Right atrium auricular region (tissue), 2 donors: Measurements from ENCODE around the gene NPPA. TPM values are rescaled to one million over a fixed set of nuclear protein-coding genes. Genes with fewer than 3 reads are reported as not detected.
"Not testable (repeated sequence)": the region's sequence is repeated elsewhere in the genome, so short reads cannot be mapped to it uniquely, and the experiment has no call there.

Experiments used
- DNase-seq: peaks from one replicate; pipeline ENCODE4 v3.0.0-alpha.2; 2019; ENCODE audit warnings: low spot score
- H3K27ac ChIP-seq, 2 donors: fragments of 200-600 bp; sonication (generic); 1 replicate in 1 of 2; 2 replicates in 1 of 2; pipeline ENCODE4 v1.5.1; 2016 to 2019
- H3K27me3 ChIP-seq, 2 donors: fragments of 200-600 bp; sonication (generic); one replicate each; pipeline versions ENCODE4 v1.5.1 to v1.6.0; 2017 to 2019
- H3K36me3 ChIP-seq: fragments of 200-600 bp; sonication (generic); one replicate; pipeline ENCODE4 v1.5.1; 2016
- H3K4me1 ChIP-seq, 2 donors: fragments of 200-600 bp; sonication (generic); one replicate each; pipeline versions ENCODE4 v1.5.1 to v1.6.0; 2017 to 2019
- H3K4me3 ChIP-seq, 2 donors: fragments of 200-600 bp; sonication (generic); 1 replicate in 1 of 2; 2 replicates in 1 of 2; pipeline ENCODE4 v1.5.1; 2017 to 2019; ENCODE audit warnings: mild to moderate bottlenecking in 1 of 2, moderate library complexity in 1 of 2
- H3K9me3 ChIP-seq, 2 donors: fragments of 200-600 bp; sonication (generic); one replicate each; pipeline ENCODE4 v1.5.1; 2019
- total RNA-seq, 2 donors: library from RNA; depleted of rRNA; stranded (reverse); fragments of >200 nt; gene quantifications; one replicate each; pipeline ENCODE4 v1.1.0, GENCODE V29; 2016
- TF ChIP-seq, protein P1 (sequence below), 2 donors: fragments of 200-600 bp; sonication (generic); IDR thresholded peaks; one replicate each; pipeline ENCODE4 v1.5.1; 2019; ENCODE audit warnings: antibody characterized with exemption in 2 of 2

Gene NPPA
- total RNA-seq, 2 donors from 2014 or later = 98,870 to 132,613 TPM

DNA sequence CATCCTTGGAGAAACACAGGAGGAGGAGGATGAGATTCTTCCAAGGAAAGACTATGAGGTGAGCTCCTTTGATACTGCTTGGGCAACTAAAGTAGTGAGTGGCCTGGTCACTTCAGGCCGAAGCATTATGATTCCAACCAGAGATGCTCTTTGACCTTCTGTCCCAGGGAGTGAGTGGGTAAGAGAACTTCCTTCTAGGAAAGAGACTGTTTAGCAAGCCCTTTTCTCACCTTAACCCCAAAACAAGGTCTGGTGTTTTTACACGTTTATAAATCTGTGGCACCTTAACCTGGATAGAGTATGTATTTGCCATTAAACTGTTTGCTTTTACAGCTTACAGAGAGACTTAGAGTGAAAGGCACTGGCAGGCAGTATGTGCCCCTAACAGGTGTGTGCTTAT, 40.5 kb downstream of the NPPA start:
- H3K9me3 ChIP-seq = no peaks in the 10 kb centered on the region
- H3K27ac ChIP-seq = peak overlapping the region; percentile 96 to 98
- TF ChIP-seq, protein P1, sequence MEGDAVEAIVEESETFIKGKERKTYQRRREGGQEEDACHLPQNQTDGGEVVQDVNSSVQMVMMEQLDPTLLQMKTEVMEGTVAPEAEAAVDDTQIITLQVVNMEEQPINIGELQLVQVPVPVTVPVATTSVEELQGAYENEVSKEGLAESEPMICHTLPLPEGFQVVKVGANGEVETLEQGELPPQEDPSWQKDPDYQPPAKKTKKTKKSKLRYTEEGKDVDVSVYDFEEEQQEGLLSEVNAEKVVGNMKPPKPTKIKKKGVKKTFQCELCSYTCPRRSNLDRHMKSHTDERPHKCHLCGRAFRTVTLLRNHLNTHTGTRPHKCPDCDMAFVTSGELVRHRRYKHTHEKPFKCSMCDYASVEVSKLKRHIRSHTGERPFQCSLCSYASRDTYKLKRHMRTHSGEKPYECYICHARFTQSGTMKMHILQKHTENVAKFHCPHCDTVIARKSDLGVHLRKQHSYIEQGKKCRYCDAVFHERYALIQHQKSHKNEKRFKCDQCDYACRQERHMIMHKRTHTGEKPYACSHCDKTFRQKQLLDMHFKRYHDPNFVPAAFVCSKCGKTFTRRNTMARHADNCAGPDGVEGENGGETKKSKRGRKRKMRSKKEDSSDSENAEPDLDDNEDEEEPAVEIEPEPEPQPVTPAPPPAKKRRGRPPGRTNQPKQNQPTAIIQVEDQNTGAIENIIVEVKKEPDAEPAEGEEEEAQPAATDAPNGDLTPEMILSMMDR (IDR thresholded peaks at IDR 0.05) = no peak
- H3K27me3 ChIP-seq = no peaks in the 10 kb centered on the region
- H3K36me3 ChIP-seq = peaks cover 29% of the 10 kb centered on the region
- no peak for DNase-seq
- H3K4me1 ChIP-seq = peaks cover 0 to 60% of the 10 kb centered on the region in 2 donors
- H3K4me3 ChIP-seq = peak overlapping the region; percentile 75 to 83

DNA sequence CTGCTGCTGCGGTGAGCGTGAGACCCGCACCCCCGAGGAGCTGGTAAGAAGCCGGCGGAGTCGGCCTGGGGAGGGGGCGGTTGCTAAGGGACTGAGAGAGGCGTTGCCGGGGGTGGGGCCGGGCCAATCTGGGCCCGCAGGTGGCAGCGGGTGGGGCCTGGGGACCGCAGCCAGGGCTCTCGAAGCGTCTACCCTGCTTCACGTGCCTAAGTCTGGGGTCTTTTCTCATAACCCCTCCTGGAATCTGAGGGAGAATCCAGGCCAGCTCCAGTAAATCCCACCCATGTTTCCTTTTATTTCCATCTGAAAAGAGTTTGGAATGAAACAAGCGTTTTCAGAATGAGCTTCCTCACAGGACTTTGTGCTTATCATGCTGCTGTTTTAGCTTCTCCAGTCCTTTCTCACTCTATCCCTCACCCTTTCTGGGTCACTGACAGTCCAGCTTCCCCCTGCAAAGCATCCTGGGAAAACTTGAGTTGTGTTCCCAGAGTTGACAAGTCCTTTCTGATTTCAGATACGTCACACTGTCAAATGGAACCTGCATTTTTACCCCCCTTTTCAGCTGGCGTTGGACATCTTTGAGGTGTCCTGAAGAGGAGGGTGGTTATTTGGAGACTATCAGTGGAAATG, 41.2 kb downstream of the NPPA start:
- TF ChIP-seq, protein P1 (IDR thresholded peaks at IDR 0.05) = no peak
- H3K27me3 ChIP-seq = no peaks in the 10 kb centered on the region
- no peak for DNase-seq
- H3K36me3 ChIP-seq = peaks cover 23% of the 10 kb centered on the region
- peaks cover 0 to 67% of the 10 kb centered on the region in 2 donors for H3K4me1 ChIP-seq
- H3K9me3 ChIP-seq = no peaks in the 10 kb centered on the region
- H3K27ac ChIP-seq = peak overlapping the region; percentile 96 to 98
- peak overlapping the region; percentile 75 to 83 for H3K4me3 ChIP-seq

DNA sequence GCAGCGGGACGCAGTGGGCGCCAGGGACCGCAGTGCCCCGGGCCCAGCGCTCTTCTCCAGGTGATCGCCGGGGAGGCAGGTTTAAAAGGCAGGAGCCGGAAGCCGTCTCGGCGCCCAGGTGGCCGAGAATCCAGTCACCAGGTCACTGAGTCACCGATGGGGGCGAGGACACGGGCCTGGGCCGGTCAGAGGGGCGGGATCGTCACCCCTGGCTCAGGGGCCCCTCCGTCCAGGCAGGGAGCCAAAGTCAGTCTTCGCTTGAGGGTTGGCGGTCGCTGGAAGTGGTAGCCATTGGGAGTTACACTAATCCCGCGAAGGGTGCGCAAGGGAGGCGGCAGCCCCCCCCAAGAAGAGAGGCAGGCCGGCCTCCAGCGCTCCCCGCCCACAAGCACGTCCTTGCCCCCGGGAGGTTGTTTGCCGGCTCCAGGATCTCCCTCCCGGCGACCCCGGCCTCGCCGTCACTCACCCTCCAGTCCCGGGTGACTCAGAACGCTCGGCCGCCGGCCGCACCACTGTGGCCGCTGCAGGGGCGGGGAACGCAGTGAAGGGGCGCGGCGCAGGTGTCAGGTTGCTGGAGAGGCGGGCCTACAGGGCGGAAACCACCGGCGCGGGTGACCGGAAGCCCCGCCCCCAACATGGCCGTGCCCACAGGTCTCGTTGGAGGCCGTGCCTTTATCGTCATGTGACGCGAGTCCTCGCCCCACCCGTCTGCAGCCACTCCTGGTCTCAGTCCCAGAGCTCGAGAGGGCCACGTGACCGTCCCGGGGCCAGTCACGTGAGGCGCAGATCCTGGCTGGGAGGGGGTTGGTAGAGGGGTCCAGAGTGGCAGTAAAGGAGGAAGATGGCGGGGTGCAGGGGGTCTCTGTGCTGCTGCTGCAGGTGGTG, 41.9 kb downstream of the NPPA start, which contains the start of the genes CLCN6 and MTHFR:
Gene CLCN6, plus strand, starts transcription at position 770 of the 885 bp plus-strand sequence. Its CDS starts 72 bp downstream, at position 842.
Gene MTHFR, minus strand, starts transcription at position 543 of the 885 bp plus-strand sequence. CDS start 2,848 bp downstream, outside the sequence.
- TF ChIP-seq, protein P1 (IDR thresholded peaks at IDR 0.05) = no peak
- peak within 1 kb of the TSS; percentile 75 to 83 for H3K4me3 ChIP-seq
- H3K36me3 ChIP-seq = peaks cover 27% of the 10 kb centered on the region
- peak; percentile 100 for DNase-seq
- no peaks in the 10 kb centered on the region for H3K27me3 ChIP-seq
- peak within 1 kb of the TSS; percentile 96 to 98 for H3K27ac ChIP-seq
- H3K9me3 ChIP-seq = no peaks in the 10 kb centered on the region
- H3K4me1 ChIP-seq = peaks cover 0 to 75% of the 10 kb centered on the region in 2 donors

DNA sequence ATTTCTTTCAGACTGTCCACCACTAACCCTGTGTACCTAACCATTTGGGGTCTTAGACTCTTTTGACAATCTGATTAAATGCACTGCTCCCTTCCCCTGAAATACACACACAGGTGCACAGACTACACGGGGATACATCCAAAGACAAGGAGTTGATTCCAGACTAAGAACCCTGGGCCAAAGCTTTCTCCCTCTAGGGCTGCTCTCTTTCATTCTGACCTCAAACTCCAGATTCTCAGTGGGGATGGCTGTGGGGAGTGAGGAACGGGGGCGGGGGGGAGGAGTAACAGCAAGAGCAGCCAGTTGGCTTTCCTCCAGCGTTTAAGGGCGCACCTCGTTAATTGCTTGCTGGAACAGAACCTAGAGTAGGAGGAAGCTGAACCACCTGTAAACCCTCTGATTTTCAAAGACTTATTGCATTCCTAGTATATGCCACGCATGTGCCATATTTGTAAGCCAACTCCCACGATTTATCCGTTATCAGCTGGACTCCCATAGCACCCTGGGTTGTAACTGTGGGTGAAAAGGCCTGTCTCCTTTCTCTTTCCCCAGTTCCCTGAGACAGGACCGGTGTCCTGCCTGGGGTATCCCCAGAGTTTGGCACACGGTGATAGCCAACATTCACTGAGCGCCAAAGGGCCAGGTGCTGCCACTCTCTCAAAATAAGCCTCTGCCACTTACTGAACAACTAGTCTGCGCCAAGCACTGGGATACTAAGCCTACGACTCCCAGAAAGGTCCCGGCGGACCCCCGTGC, 42.7 kb downstream of the NPPA start:
- H3K9me3 ChIP-seq = no peaks in the 10 kb centered on the region
- no peak for DNase-seq
- peak overlapping the region; percentile 75 to 83 for H3K4me3 ChIP-seq
- H3K4me1 ChIP-seq = peaks cover 0 to 83% of the 10 kb centered on the region in 2 donors
- H3K36me3 ChIP-seq = peaks cover 29% of the 10 kb centered on the region
- no peaks in the 10 kb centered on the region for H3K27me3 ChIP-seq
- TF ChIP-seq, protein P1 (IDR thresholded peaks at IDR 0.05) = no peak
- H3K27ac ChIP-seq = peak overlapping the region; percentile 96 to 98

DNA sequence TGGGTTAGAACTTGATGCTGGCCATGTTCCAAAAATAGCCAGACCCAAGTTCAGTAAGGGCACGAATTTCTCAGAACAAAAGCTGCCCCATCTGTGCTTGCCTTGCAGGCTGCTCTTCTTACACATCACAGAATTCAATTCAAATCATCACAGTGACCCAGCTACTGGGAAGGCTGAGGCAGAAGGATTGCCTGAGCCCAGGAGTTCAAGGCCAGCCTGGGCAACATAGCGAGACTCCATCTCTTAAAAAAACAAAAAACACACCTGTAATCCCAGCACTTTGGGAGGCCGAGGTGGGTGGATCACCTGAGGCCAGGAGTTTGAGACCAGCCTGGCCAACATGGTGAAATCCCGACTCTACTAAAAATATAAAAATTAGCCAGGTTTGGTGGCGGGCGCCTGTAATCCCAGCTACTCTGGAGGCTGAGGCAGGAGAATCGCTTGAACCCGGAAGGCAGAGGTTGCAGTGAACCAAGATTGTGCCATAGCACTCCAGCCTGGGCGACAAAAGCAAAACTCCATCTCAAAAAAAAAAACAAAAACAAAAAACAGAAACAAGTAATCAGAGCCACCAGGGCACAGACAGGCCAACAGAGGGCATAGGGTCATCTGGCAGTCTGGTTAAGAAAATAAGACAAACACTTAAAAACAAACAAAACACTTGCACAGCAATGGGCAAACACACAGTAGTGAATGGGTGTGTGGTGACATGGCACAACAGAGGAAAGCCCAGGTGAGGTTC, 43.5 kb downstream of the NPPA start:
- Histone ChIP-seq H3K4me1 (peaks cover 0 to 83% of the 10 kb centered on the region in 2 donors), H3K36me3 (peaks cover 29% of the 10 kb centered on the region), H3K27ac (peak overlapping the region; percentile 96 to 98), H3K4me3 (peak overlapping the region; percentile 75 to 83)
- H3K9me3 ChIP-seq, H3K27me3 ChIP-seq, DNase-seq: not testable (repeated sequence)
